Thyroid gland (tissue), 4 donors: ENCODE measurements around the gene C7orf57.

Experiments
- CTCF ChIP-seq, 6 experiments: fragments of 200-600 bp in 3 of 6; fragments of 450-650 bp in 3 of 6; sonication (generic) in 3 of 6; IDR thresholded peaks; one replicate each; pipeline ENCODE4 v1.5.1; 2016 to 2019; ENCODE audit warnings: antibody characterized with exemption in 6 of 6, mild to moderate bottlenecking in 2 of 6, inconsistent platforms in 1 of 6, moderate library complexity in 1 of 6
- POLR2A ChIP-seq, 2 donors: fragments of 450-650 bp; IDR thresholded peaks; one replicate each; pipeline ENCODE4 v1.6.1; 2017; ENCODE audit warnings: antibody characterized with exemption in 2 of 2, mild to moderate bottlenecking in 2 of 2, moderate library complexity in 1 of 2

DNA sequence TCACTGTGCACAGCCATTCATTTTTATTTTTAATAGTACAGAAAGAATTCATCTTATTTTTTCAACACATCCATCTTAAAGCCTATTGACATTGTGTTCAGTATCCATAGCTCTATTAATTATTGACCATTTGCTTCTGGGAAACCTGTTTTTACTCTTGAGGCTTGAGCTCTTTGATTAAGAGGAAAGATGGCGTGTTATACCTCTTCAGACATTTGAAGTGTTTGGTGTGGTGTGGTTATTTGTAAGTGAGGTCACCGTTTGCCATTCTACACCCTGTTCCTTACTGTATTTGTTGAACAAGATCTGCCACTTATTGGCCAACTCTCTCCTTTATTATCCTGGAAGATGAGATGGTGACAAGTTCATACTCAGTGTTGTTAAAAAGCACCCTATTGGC lies 18.4 kb downstream of the C7orf57 start:
- TF ChIP-seq POLR2A (IDR thresholded peaks at IDR 0.05) (no peak), CTCF (IDR thresholded peaks at IDR 0.05) (no peak)
